Right lobe of liver (tissue), 4 donors: ENCODE results near the gene RIMOC1.

ENCODE experiments used
- POLR2A ChIP-seq: fragments of 450-650 bp; IDR thresholded peaks from one replicate; pipeline ENCODE4 v1.6.1; 2017; ENCODE audit warnings: antibody characterized with exemption, mild to moderate bottlenecking
- TF ChIP-seq, protein P1 (sequence below), 4 donors: fragments of 200-600 bp in 3 of 4; fragments of 450-650 bp in 1 of 4; IDR thresholded peaks; one replicate each; pipeline versions ENCODE4 v1.5.1 to v1.8.0; 2016 to 2022; ENCODE audit warnings: antibody characterized with exemption in 4 of 4, mild to moderate bottlenecking in 2 of 4
- donor health status: DM: no; HTN: no; CAD: no.
- donor health status: DM: no; HTN: no; CAD: no.
- donor health status: DM: no; HTN: yes; CAD: no.

GRCh38 chr5:41927604-41928003 is 23.5 kb downstream of the RIMOC1 start:
- TF ChIP-seq, protein P1, sequence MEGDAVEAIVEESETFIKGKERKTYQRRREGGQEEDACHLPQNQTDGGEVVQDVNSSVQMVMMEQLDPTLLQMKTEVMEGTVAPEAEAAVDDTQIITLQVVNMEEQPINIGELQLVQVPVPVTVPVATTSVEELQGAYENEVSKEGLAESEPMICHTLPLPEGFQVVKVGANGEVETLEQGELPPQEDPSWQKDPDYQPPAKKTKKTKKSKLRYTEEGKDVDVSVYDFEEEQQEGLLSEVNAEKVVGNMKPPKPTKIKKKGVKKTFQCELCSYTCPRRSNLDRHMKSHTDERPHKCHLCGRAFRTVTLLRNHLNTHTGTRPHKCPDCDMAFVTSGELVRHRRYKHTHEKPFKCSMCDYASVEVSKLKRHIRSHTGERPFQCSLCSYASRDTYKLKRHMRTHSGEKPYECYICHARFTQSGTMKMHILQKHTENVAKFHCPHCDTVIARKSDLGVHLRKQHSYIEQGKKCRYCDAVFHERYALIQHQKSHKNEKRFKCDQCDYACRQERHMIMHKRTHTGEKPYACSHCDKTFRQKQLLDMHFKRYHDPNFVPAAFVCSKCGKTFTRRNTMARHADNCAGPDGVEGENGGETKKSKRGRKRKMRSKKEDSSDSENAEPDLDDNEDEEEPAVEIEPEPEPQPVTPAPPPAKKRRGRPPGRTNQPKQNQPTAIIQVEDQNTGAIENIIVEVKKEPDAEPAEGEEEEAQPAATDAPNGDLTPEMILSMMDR (IDR thresholded peaks at IDR 0.05): no peak
- no peak for TF ChIP-seq POLR2A
